Thyroid gland (tissue), 4 donors: Measurements from ENCODE around the gene ST6GALNAC3. TPM values are rescaled to one million over a fixed set of nuclear protein-coding genes. Genes with fewer than 3 reads are reported as not detected.
A peak's percentile ranks its signal among the peaks of the same experiment; 100 is the strongest.

ENCODE experiments used
- DNase-seq, 2 donors: peaks; one replicate each; pipeline ENCODE4 v3.0.0-alpha.2; 2019
- H3K27ac ChIP-seq, 3 donors: fragments of 200-600 bp; sonication (generic); 1 replicate in 2 of 3; 2 replicates in 1 of 3; pipeline ENCODE4 v1.5.1; 2016 to 2019; ENCODE audit warnings: mild to moderate bottlenecking in 1 of 3, moderate library complexity in 1 of 3
- H3K27me3 ChIP-seq: fragments of 200-600 bp; sonication (generic); one replicate; pipeline ENCODE4 v1.5.1; 2019
- H3K36me3 ChIP-seq, 2 donors: fragments of 200-600 bp; sonication (generic); one replicate each; pipeline ENCODE4 v1.5.1; 2016 to 2019
- H3K4me1 ChIP-seq, 2 donors: fragments of 200-600 bp; sonication (generic); one replicate each; pipeline ENCODE4 v1.5.1; 2017 to 2019
- H3K4me3 ChIP-seq, 3 donors: fragments of 200-600 bp; sonication (generic); replicated peaks in 1 of 3; 1 replicate in 2 of 3; 2 replicates in 1 of 3; pipeline ENCODE4 v1.5.1; 2016; ENCODE audit warnings: mild to moderate bottlenecking in 1 of 3
- H3K9me3 ChIP-seq: fragments of 200-600 bp; sonication (generic); one replicate; pipeline ENCODE4 v1.5.1; 2017
- CTCF ChIP-seq, 6 experiments: fragments of 200-600 bp in 3 of 6; fragments of 450-650 bp in 3 of 6; sonication (generic) in 3 of 6; IDR thresholded peaks; one replicate each; pipeline ENCODE4 v1.5.1; 2016 to 2019; ENCODE audit warnings: antibody characterized with exemption in 6 of 6, mild to moderate bottlenecking in 2 of 6, inconsistent platforms in 1 of 6, moderate library complexity in 1 of 6
- POLR2A ChIP-seq, 2 donors: fragments of 450-650 bp; IDR thresholded peaks; one replicate each; pipeline ENCODE4 v1.6.1; 2017; ENCODE audit warnings: antibody characterized with exemption in 2 of 2, mild to moderate bottlenecking in 2 of 2, moderate library complexity in 1 of 2
- WGBS, 2 donors: methylation state at CpG; one replicate each; pipeline ENCODE4 v1.1.5; 2017; 5-methylcytosine and 5-hydroxymethylcytosine counted together
- intact Hi-C: fragments of 100-400 bp; cut with DNase I; formaldehyde crosslinking; loops from one replicate; pipeline ENCODE4 v1.15.1; 2023
- total RNA-seq, 4 donors: library from RNA; depleted of rRNA; stranded (reverse); fragments of >200 nt; gene quantifications; one replicate each; pipeline ENCODE4 v1.2.3, GENCODE V29; 2016

The ST6GALNAC3 gene
- total RNA-seq, 4 donors from 2014 or later = 17.4 to 35.6 (median 31.6) TPM

GRCh38 chr1:76433526-76433925 lies 359.0 kb downstream of the ST6GALNAC3 start:
- H3K27ac ChIP-seq = no peak overlapping the region
- no peaks in the 10 kb centered on the region for H3K4me1 ChIP-seq
- no peaks in the 10 kb centered on the region for H3K36me3 ChIP-seq
- intact Hi-C loops = no loop called here
- no peak for DNase-seq
- no peaks in the 10 kb centered on the region for H3K9me3 ChIP-seq
- TF ChIP-seq CTCF (IDR thresholded peaks at IDR 0.05) = no peak
- TF ChIP-seq POLR2A (IDR thresholded peaks at IDR 0.05) = no peak
- H3K27me3 ChIP-seq = no peaks in the 10 kb centered on the region
- no peak overlapping the region for H3K4me3 ChIP-seq

- Histone ChIP-seq H3K4me1 (no peaks in the 10 kb centered on the region), H3K9me3 (no peaks in the 10 kb centered on the region)
- 73 to 88% methylated on average over 3 of the region's 3 CpGs for WGBS, 2 donors
Observed at GRCh38 chr1:76443217-76443616, 368.7 kb downstream of the ST6GALNAC3 start.

GRCh38 chr1:76444773-76445172 lies 370.2 kb downstream of the ST6GALNAC3 start:
- no peak for TF ChIP-seq CTCF (IDR thresholded peaks at IDR 0.05)
- TF ChIP-seq POLR2A (IDR thresholded peaks at IDR 0.05) = no peak
- 78 to 100% methylated on average over 1 of the region's 1 CpG for WGBS, 2 donors
- no peaks in the 10 kb centered on the region for H3K9me3 ChIP-seq
- no peaks in the 10 kb centered on the region for H3K4me1 ChIP-seq
- no peak for DNase-seq
- no peaks in the 10 kb centered on the region for H3K36me3 ChIP-seq
- no peak overlapping the region for H3K27ac ChIP-seq
- no peaks in the 10 kb centered on the region for H3K27me3 ChIP-seq
- intact Hi-C loops = no loop called here
- H3K4me3 ChIP-seq = no peak overlapping the region

More at GRCh38 chr1:76443217-76443616, 368.7 kb downstream of the ST6GALNAC3 start:
- no peak for TF ChIP-seq CTCF (IDR thresholded peaks at IDR 0.05)
- no peak for TF ChIP-seq POLR2A (IDR thresholded peaks at IDR 0.05)
- H3K27me3 ChIP-seq = no peaks in the 10 kb centered on the region
- no peak overlapping the region for H3K4me3 ChIP-seq
- H3K36me3 ChIP-seq = no peaks in the 10 kb centered on the region
- intact Hi-C loops = no loop called here
- no peak overlapping the region for H3K27ac ChIP-seq
- DNase-seq = no peak

GRCh38 chr1:76450229-76450628 lies 375.7 kb downstream of the ST6GALNAC3 start:
- 91 to 100% methylated on average over 1 of the region's 1 CpG for WGBS, 2 donors
- TF ChIP-seq CTCF (IDR thresholded peaks at IDR 0.05) (no peak), POLR2A (IDR thresholded peaks at IDR 0.05) (no peak)
- H3K27me3 ChIP-seq = no peaks in the 10 kb centered on the region
- intact Hi-C loops = no loop called here
- H3K9me3 ChIP-seq = no peaks in the 10 kb centered on the region
- H3K36me3 ChIP-seq = no peaks in the 10 kb centered on the region
- H3K27ac ChIP-seq = no peak overlapping the region
- no peaks in the 10 kb centered on the region for H3K4me1 ChIP-seq
- no peak for DNase-seq
- no peak overlapping the region for H3K4me3 ChIP-seq

GRCh38 chr1:76463278-76463677 lies 388.7 kb downstream of the ST6GALNAC3 start:
- H3K4me1 ChIP-seq = no peaks in the 10 kb centered on the region
- no peak overlapping the region for H3K27ac ChIP-seq
- H3K4me3 ChIP-seq = no peak overlapping the region
- DNase-seq = peak in 1 of 2 donors; percentile 11
- intact Hi-C loops = no loop called here
- H3K9me3 ChIP-seq = no peaks in the 10 kb centered on the region
- TF ChIP-seq POLR2A (IDR thresholded peaks at IDR 0.05) = no peak
- no peak for TF ChIP-seq CTCF (IDR thresholded peaks at IDR 0.05)
- no peaks in the 10 kb centered on the region for H3K36me3 ChIP-seq
- 42 to 46% methylated on average over 3 of the region's 3 CpGs for whole genome bisulfite sequencing, 2 donors
- H3K27me3 ChIP-seq = no peaks in the 10 kb centered on the region
